Type B pancreatic cell (in vitro differentiated cells): ENCODE results near the gene MLLT6. TPM values are rescaled to one million over a fixed set of nuclear protein-coding genes. Genes with fewer than 3 reads are reported as not detected.
A peak's percentile ranks its signal among the peaks of the same experiment; 100 is the strongest.

ENCODE experiments used
- DNase-seq: peaks from one replicate; pipeline ENCODE4 v3.0.0; 2021; ENCODE audit warnings: mixed read lengths; ENCODE audit not compliant: unreplicated experiment; ENCODE audit errors: extremely low spot score
- H3K27ac Mint-ChIP-seq: 2 replicates; pipeline ENCODE4 v1.8.0; 2021; ENCODE audit warnings: mild to moderate bottlenecking, mixed read lengths
- H3K27me3 Mint-ChIP-seq: 2 replicates; pipeline ENCODE4 v1.8.0; 2021; ENCODE audit warnings: mixed read lengths
- H3K36me3 Mint-ChIP-seq: 2 replicates; pipeline ENCODE4 v1.8.0; 2021; ENCODE audit warnings: mixed read lengths
- H3K4me1 Mint-ChIP-seq: one replicate; pipeline ENCODE4 v1.8.0; 2021; ENCODE audit warnings: mixed read lengths; ENCODE audit not compliant: unreplicated experiment
- H3K4me3 Mint-ChIP-seq: 2 replicates; pipeline ENCODE4 v1.8.0; 2021; ENCODE audit warnings: mild to moderate bottlenecking, mixed read lengths
- H3K9me3 Mint-ChIP-seq: 2 replicates; pipeline ENCODE4 v1.8.0; 2021; ENCODE audit warnings: mixed read lengths
- CTCF ChIP-seq: fragments of 200-600 bp; sonication (generic); conservative IDR thresholded peaks from 2 replicates; pipeline ENCODE4 v1.5.0; 2021; ENCODE audit warnings: antibody characterized with exemption, mild to moderate bottlenecking
- total RNA-seq: library from RNA; stranded (reverse); gene quantifications from 2 replicates; pipeline ENCODE4 v1.2.1, GENCODE V29; 2021; ENCODE audit warnings: low replicate concordance

MLLT6 gene
- total RNA-seq, 1 donor from 2014 or later = 130 TPM

GRCh38 chr17:38743556-38744171 lies 38.6 kb downstream of the MLLT6 start:
- DNase-seq = no peak
- Mint-ChIP-seq H3K4me3 (peak overlapping the region; percentile 62), H3K27ac (peak overlapping the region; percentile 56), H3K9me3 (no peaks in the 10 kb centered on the region), H3K27me3 (no peaks in the 10 kb centered on the region), H3K36me3 (no peaks in the 10 kb centered on the region), H3K4me1 (peaks cover 47% of the 10 kb centered on the region)
- TF ChIP-seq CTCF = no peak

- Mint-ChIP-seq H3K4me1 (peaks cover 47% of the 10 kb centered on the region), H3K4me3 (peak overlapping the region; percentile 89), H3K27ac (peak overlapping the region; percentile 80), H3K9me3 (no peaks in the 10 kb centered on the region), H3K27me3 (no peaks in the 10 kb centered on the region), H3K36me3 (no peaks in the 10 kb centered on the region)
- no peak for DNase-seq
- TF ChIP-seq CTCF = no peak
These were observed 40.5 kb downstream of the MLLT6 start for GRCh38 chr17:38745545-38745944.

GRCh38 chr17:38746004-38746848 lies 41.2 kb downstream of the MLLT6 start:
- TF ChIP-seq CTCF = no peak
- Mint-ChIP-seq H3K4me1 (peaks cover 53% of the 10 kb centered on the region), H3K36me3 (no peaks in the 10 kb centered on the region), H3K27me3 (peaks cover 5% of the 10 kb centered on the region), H3K9me3 (no peaks in the 10 kb centered on the region), H3K27ac (peak overlapping the region; percentile 80), H3K4me3 (peak overlapping the region; percentile 89)
- DNase-seq = no peak

GRCh38 chr17:38746849-38747462 lies 41.9 kb downstream of the MLLT6 start:
- H3K9me3 Mint-ChIP-seq = no peaks in the 10 kb centered on the region
- no peak for DNase-seq
- H3K27me3 Mint-ChIP-seq = peaks cover 9% of the 10 kb centered on the region
- no peaks in the 10 kb centered on the region for H3K36me3 Mint-ChIP-seq
- peaks cover 49% of the 10 kb centered on the region for H3K4me1 Mint-ChIP-seq
- no peak for TF ChIP-seq CTCF
- peak overlapping the region; percentile 80 for H3K27ac Mint-ChIP-seq
- H3K4me3 Mint-ChIP-seq = peak overlapping the region; percentile 89

GRCh38 chr17:38747463-38748148 lies 42.5 kb downstream of the MLLT6 start:
- Mint-ChIP-seq H3K27ac (peak overlapping the region; percentile 56), H3K4me1 (peaks cover 46% of the 10 kb centered on the region), H3K4me3 (peak overlapping the region; percentile 89), H3K9me3 (no peaks in the 10 kb centered on the region), H3K36me3 (peaks cover 4% of the 10 kb centered on the region), H3K27me3 (peaks cover 13% of the 10 kb centered on the region)
- no peak for DNase-seq
- TF ChIP-seq CTCF = no peak
